ENCODE measurements around the gene CFAP251. TPM values are rescaled to one million over a fixed set of nuclear protein-coding genes. Genes with fewer than 3 reads are reported as not detected.
A peak's percentile ranks its signal among the peaks of the same experiment; 100 is the strongest.

The CFAP251 gene
- total RNA-seq, 4 donors from 2014 or later: 0.66 to 1.9 (median 0.87) TPM

- Histone ChIP-seq H3K36me3 (no peaks in the 10 kb centered on the region), H3K27ac (replicated peaks in 1 of 4) (no peak overlapping the region), H3K4me3 (no peak overlapping the region), H3K27me3 (no peaks in the 10 kb centered on the region), H3K9me3 (no peaks in the 10 kb centered on the region), H3K4me1 (peaks cover 8 to 19% (median 14%) of the 10 kb centered on the region in 4 donors)
- 95% methylated on average over 15 of the region's 15 CpGs for WGBS
- intact Hi-C loops (cut with DNase I): no loop called here
- TF ChIP-seq POLR2AphosphoS5 (IDR thresholded peaks at IDR 0.05) (no peak), CTCF (IDR thresholded peaks at IDR 0.05) (no peak), POLR2A (IDR thresholded peaks at IDR 0.05; ENCODE audit: low read depth) (no peak), EP300 (IDR thresholded peaks at IDR 0.05) (no peak)
- DNase-seq (ENCODE audit: extremely low spot score): no peak
Observed at GRCh38 chr12:121963341-121964018, 45.1 kb downstream of the CFAP251 start.

GRCh38 chr12:121964813-121965643 is 46.6 kb downstream of the CFAP251 start:
- H3K9me3 ChIP-seq: no peaks in the 10 kb centered on the region
- peak overlapping the region in 1 of 4 donors; percentile 19 for H3K27ac ChIP-seq (replicated peaks in 1 of 4)
- no peak for DNase-seq (ENCODE audit: extremely low spot score)
- 39% methylated on average over 9 of the region's 9 CpGs for WGBS
- no peaks in the 10 kb centered on the region for H3K27me3 ChIP-seq
- peaks cover 8 to 19% (median 13%) of the 10 kb centered on the region in 4 donors for H3K4me1 ChIP-seq
- no peaks in the 10 kb centered on the region for H3K36me3 ChIP-seq
- no peak overlapping the region for H3K4me3 ChIP-seq
- intact Hi-C loops (cut with DNase I): no loop called here
- TF ChIP-seq EP300 (IDR thresholded peaks at IDR 0.05) (no peak), CTCF (IDR thresholded peaks at IDR 0.05) (no peak), POLR2AphosphoS5 (IDR thresholded peaks at IDR 0.05) (no peak), POLR2A (IDR thresholded peaks at IDR 0.05; ENCODE audit: low read depth) (no peak)

GRCh38 chr12:121966959-121967358 is 48.6 kb downstream of the CFAP251 start:
- H3K27me3 ChIP-seq: no peaks in the 10 kb centered on the region
- H3K9me3 ChIP-seq: no peaks in the 10 kb centered on the region
- peaks cover 10 to 19% (median 13%) of the 10 kb centered on the region in 4 donors for H3K4me1 ChIP-seq
- TF ChIP-seq POLR2AphosphoS5 (IDR thresholded peaks at IDR 0.05): peak in 1 of 2 donors; percentile 55
- TF ChIP-seq EP300 (IDR thresholded peaks at IDR 0.05): no peak
- WGBS: 93% methylated on average over 5 of the region's 5 CpGs
- no peaks in the 10 kb centered on the region for H3K36me3 ChIP-seq
- no peak overlapping the region for H3K4me3 ChIP-seq
- DNase-seq (ENCODE audit: extremely low spot score): no peak
- intact Hi-C loops (cut with DNase I): no loop called here
- H3K27ac ChIP-seq (replicated peaks in 1 of 4): peak overlapping the region in 1 of 4 donors; percentile 52

GRCh38 chr12:121968876-121969275 is 50.5 kb downstream of the CFAP251 start:
- Histone ChIP-seq H3K4me3 (no peak overlapping the region), H3K36me3 (no peaks in the 10 kb centered on the region), H3K27me3 (no peaks in the 10 kb centered on the region), H3K9me3 (no peaks in the 10 kb centered on the region), H3K27ac (replicated peaks in 1 of 4) (no peak overlapping the region), H3K4me1 (peaks cover 10 to 19% (median 13%) of the 10 kb centered on the region in 4 donors)
- 81% methylated on average over 5 of the region's 10 CpGs for WGBS
- no peak for TF ChIP-seq CTCF (IDR thresholded peaks at IDR 0.05)
- no peak for TF ChIP-seq POLR2A (IDR thresholded peaks at IDR 0.05; ENCODE audit: low read depth)
- TF ChIP-seq POLR2AphosphoS5 (IDR thresholded peaks at IDR 0.05): no peak
- no peak for TF ChIP-seq EP300 (IDR thresholded peaks at IDR 0.05)
- DNase-seq (ENCODE audit: extremely low spot score): no peak
- intact Hi-C loops (cut with DNase I): no loop called here

GRCh38 chr12:121969726-121970125 is 51.3 kb downstream of the CFAP251 start:
- DNase-seq (ENCODE audit: extremely low spot score): no peak
- Histone ChIP-seq H3K36me3 (no peaks in the 10 kb centered on the region), H3K27me3 (no peaks in the 10 kb centered on the region), H3K4me1 (peaks cover 10 to 19% (median 12%) of the 10 kb centered on the region in 4 donors), H3K27ac (replicated peaks in 1 of 4) (no peak overlapping the region), H3K4me3 (no peak overlapping the region), H3K9me3 (no peaks in the 10 kb centered on the region)
- WGBS: 84% methylated on average over 4 of the region's 4 CpGs
- no peak for TF ChIP-seq EP300 (IDR thresholded peaks at IDR 0.05)
- TF ChIP-seq POLR2AphosphoS5 (IDR thresholded peaks at IDR 0.05): no peak
- no peak for TF ChIP-seq POLR2A (IDR thresholded peaks at IDR 0.05; ENCODE audit: low read depth)
- TF ChIP-seq CTCF (IDR thresholded peaks at IDR 0.05): no peak
- intact Hi-C loops (cut with DNase I): no loop called here
